HepG2 (cell line): Measurements from ENCODE around the gene KCNH6. TPM values are rescaled to one million over a fixed set of nuclear protein-coding genes. Genes with fewer than 3 reads are reported as not detected.
A peak's percentile ranks its signal among the peaks of the same experiment; 100 is the strongest.

Experiments used
- HMGXB3 ChIP-seq: sonication (generic); formaldehyde crosslinking; IDR thresholded peaks from 2 replicates; pipeline ENCODE4 v1.4.0; 2020; ENCODE audit warnings: missing genetic modification reagents, borderline replicate concordance
- PATZ1 ChIP-seq: sonication (generic); formaldehyde crosslinking; IDR thresholded peaks from 2 replicates; pipeline ENCODE4 v1.4.0; 2020; ENCODE audit warnings: missing genetic modification reagents
- PTBP1 ChIP-seq: fragments of 200-400 bp; formaldehyde crosslinking; IDR thresholded peaks from 2 replicates; pipeline ENCODE4 v1.6.1; 2018; ENCODE audit warnings: low read length, low read depth; ENCODE audit not compliant: poor library complexity, severe bottlenecking
- SRSF1 ChIP-seq: fragments of 200-400 bp; formaldehyde crosslinking; optimal IDR thresholded peaks from 2 replicates; pipeline ENCODE3; 2017; ENCODE audit warnings: mild to moderate bottlenecking, low read depth, low read length, moderate library complexity
- TBX3 ChIP-seq: fragments of 450-650 bp; IDR thresholded peaks from 2 replicates; pipeline ENCODE4 v1.6.1; 2017; ENCODE audit warnings: antibody characterized with exemption, mild to moderate bottlenecking, inconsistent platforms, borderline replicate concordance
- THAP11 ChIP-seq: IDR thresholded peaks from 2 replicates; pipeline ENCODE4 v1.6.1; 2016; ENCODE audit warnings: missing biosample characterization, missing genetic modification reagents
- UBTF ChIP-seq: sonication (generic); formaldehyde crosslinking; IDR thresholded peaks from 2 replicates; pipeline ENCODE4 v1.4.0; 2020; ENCODE audit warnings: mild to moderate bottlenecking, missing genetic modification reagents
- ZHX2 ChIP-seq, 2 experiments: sonication (generic) in 1 of 2; formaldehyde crosslinking in 1 of 2; IDR thresholded peaks; 2 replicates each; pipeline versions ENCODE4 v1.6.1 to v1.9.0; 2014 to 2022; ENCODE audit warnings: antibody characterized with exemption in 1 of 2, borderline replicate concordance in 1 of 2, inconsistent platforms in 1 of 2, low read depth in 1 of 2, missing genetic modification reagents in 1 of 2
- ZNF276 ChIP-seq: sonication (generic); formaldehyde crosslinking; IDR thresholded peaks from 2 replicates; pipeline ENCODE4 v1.4.0; 2020; ENCODE audit warnings: mild to moderate bottlenecking, low read depth, missing genetic modification reagents
- polyA plus RNA-seq, 8 experiments: library from polyadenylated mRNA; depleted of rRNA in 3 of 8; stranded (reverse) in 7 of 8; unstranded in 1 of 8; fragments of >200 nt; fragmentation: Illumina TruSeq in 4 of 8; extraction: Trizol in 4 of 8; gene quantifications; 2 replicates each; pipeline versions ENCODE4 v1.2.1 to v1.2.3, GENCODE V29; 2011 to 2016; ENCODE audit warnings: low read depth in 4 of 8, missing spikeins in 1 of 8, mixed read lengths in 1 of 8; ENCODE audit not compliant: insufficient read depth in 1 of 8
- total RNA-seq, 5 experiments: library from RNA; depleted of rRNA; stranded (reverse); fragments of >200 nt; fragmentation: Illumina TruSeq; extraction: Trizol; gene quantifications; 2 replicates each; pipeline ENCODE4 v1.2.3, GENCODE V29; 2016; ENCODE audit warnings: low read depth in 1 of 5

The KCNH6 gene
- total and polyA plus RNA-seq, 2 of the 13 experiments (the other 11 are each of a cell fraction or from before 2014, with no cell fraction given) = 0.05 to 0.18 TPM

GRCh38 chr17:63478814-63479494, 44.2 kb upstream of the KCNH6 start (continued):
- TF ChIP-seq ZHX2 (IDR thresholded peaks at IDR 0.05; ENCODE audit: low read depth) (no peak), ZHX2 (CRISPR knock-in tag; IDR thresholded peaks at IDR 0.05; ENCODE audit: borderline replicate concordance) (no peak), TBX3 (no peak), THAP11 (CRISPR knock-in tag) (0 out of 2 replicates have a peak, but pooled peaks have one; percentile 19), UBTF (CRISPR knock-in tag) (peak; percentile 55), SRSF1 (no peak), PATZ1 (CRISPR knock-in tag) (peak; percentile 49), HMGXB3 (0 out of 2 replicates have a peak, but pooled peaks have one; percentile 27), PTBP1 (no peak), ZNF276 (CRISPR knock-in tag) (no peak)
